SK-N-SH treated with all-trans-retinoic acid at 6 μM for 48 hours (cell line): ENCODE data around the gene NEURL1B.

ENCODE experiments used
- ARNTL ChIP-seq: fragments of 450-650 bp; formaldehyde crosslinking; IDR thresholded peaks from 2 replicates; pipeline ENCODE4 v1.5.0; 2020; ENCODE audit warnings: low read depth, mild to moderate bottlenecking, moderate library complexity, borderline replicate concordance
- CSDC2 ChIP-seq: fragments of 250-450 bp; sonication (Bioruptor Pico); IDR thresholded peaks from 2 replicates; pipeline ENCODE4 v1.5.0; 2020; ENCODE audit warnings: mild to moderate bottlenecking, moderate library complexity
- ESRRG ChIP-seq: fragments of 250-450 bp; sonication (Bioruptor Pico); IDR thresholded peaks from 2 replicates; pipeline ENCODE4 v1.6.1; 2021; ENCODE audit warnings: mild to moderate bottlenecking
- OSR1 ChIP-seq: fragments of 250-450 bp; sonication (Bioruptor Pico); IDR thresholded peaks from 2 replicates; pipeline ENCODE4 v1.8.0; 2022; ENCODE audit warnings: moderate library complexity, mild to moderate bottlenecking, inconsistent platforms
- RARB ChIP-seq: fragments of 250-450 bp; sonication (Bioruptor Pico); IDR thresholded peaks from 2 replicates; pipeline ENCODE4 v1.8.0; 2021; ENCODE audit warnings: mild to moderate bottlenecking, moderate library complexity
- ZC3H10 ChIP-seq: fragments of 250-450 bp; sonication (Bioruptor Pico); IDR thresholded peaks from 2 replicates; pipeline ENCODE4 v1.5.1; 2021; ENCODE audit warnings: mild to moderate bottlenecking, moderate library complexity
- TF ChIP-seq, protein P1 (sequence below): fragments of 250-450 bp; sonication (Bioruptor Pico); IDR thresholded peaks from 2 replicates; pipeline ENCODE4 v1.8.0; 2020; ENCODE audit warnings: mild to moderate bottlenecking, moderate library complexity, borderline replicate concordance

DNA sequence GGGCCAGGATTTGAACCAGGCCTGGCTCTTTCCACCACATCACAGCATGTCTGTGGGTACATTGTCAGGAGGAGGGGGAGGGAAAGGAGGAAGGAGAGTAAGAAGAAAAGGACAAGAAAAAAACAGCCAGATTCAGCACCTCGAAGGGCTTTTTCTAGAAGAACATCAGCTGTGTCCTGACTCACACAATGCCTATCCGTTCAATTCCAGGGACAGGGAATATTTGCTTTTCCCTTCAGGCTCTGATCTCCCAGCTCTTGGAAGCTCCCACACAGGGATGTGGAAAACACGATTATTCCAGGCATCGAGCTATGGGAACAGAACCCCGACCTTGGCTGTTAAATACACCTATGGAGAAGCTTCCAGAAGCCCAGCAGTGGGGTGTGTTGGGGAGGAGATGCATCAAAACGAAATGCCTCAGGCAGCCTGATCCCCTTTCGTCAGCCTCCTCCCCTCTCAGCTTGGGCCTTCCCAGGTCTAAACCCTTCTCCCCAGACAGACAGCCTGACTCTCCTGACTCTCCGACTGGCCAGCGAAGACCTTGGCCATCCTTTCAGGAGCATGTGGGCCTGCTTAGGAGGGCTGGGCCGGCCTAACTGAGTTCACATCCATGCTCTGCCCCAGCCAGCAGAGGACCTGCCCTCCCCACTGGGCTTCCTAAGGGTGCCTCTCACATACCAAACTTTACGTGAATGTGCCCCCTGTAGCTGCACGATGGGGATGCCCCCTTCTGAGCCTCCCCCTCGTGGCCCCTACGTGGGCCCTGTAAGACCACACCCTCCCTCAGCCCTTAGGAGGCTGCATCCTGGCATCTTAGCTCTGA, 54.4 kb downstream of the NEURL1B start:
- TF ChIP-seq CSDC2 (no peak), RARB (CRISPR knock-in tag) (no peak), OSR1 (CRISPR knock-in tag) (no peak), ESRRG (CRISPR knock-in tag) (no peak), ZC3H10 (no peak), ARNTL (no peak)
- TF ChIP-seq, protein P1, sequence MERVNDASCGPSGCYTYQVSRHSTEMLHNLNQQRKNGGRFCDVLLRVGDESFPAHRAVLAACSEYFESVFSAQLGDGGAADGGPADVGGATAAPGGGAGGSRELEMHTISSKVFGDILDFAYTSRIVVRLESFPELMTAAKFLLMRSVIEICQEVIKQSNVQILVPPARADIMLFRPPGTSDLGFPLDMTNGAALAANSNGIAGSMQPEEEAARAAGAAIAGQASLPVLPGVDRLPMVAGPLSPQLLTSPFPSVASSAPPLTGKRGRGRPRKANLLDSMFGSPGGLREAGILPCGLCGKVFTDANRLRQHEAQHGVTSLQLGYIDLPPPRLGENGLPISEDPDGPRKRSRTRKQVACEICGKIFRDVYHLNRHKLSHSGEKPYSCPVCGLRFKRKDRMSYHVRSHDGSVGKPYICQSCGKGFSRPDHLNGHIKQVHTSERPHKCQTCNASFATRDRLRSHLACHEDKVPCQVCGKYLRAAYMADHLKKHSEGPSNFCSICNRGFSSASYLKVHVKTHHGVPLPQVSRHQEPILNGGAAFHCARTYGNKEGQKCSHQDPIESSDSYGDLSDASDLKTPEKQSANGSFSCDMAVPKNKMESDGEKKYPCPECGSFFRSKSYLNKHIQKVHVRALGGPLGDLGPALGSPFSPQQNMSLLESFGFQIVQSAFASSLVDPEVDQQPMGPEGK (CRISPR knock-in tag) = no peak
